Islet of Langerhans (tissue), 1 donor: ENCODE data around the gene TESPA1.
"Not testable (repeated sequence)": the region's sequence is repeated elsewhere in the genome, so short reads cannot be mapped to it uniquely, and the experiment has no call there.

Source experiments
- FAIRE-seq: peaks from one replicate; lab custom pipeline; 2011; peaks lifted over from hg19 to GRCh38; lab: Jason Lieb, UNC

The TESPA1 gene

DNA sequence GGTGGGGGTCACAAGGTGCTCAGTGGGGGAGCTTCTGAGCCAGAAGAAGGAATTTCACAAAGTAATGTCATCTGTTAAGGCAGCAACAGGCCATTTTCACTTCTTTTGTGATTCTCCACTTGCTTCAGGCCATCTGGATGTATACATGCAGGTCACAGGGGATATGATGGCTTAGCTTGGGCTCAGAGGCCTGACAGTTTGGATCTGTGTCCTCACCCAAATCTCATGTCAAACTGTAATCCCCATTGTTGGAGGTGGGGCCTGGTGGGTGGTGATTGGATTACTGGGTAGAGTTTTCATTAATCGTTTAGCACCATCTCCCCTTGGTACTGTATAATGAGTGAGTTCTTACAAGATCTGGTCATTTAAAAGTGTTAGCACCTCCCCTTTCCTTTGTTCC, 36.4 kb downstream of the TESPA1 start:
- FAIRE-seq = no peak

DNA sequence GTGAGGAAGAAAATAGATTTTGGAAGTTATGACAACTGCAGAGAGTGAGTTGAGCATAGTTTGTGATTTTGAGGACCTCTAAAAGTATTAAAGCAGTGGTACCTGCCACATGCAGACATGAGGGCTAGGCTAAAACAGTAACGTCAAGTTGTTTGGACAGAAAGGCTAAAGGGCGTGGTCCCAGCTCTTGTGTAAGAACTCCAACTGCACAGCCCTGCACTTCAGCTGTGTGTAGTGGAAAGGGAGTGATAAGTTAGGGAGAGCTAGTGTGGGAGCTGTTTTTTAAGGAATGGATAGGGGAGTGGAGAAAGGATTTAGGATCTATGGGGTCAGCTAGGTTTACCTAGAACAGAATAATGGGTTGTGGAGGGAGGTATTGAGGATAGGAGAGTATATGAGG, 39.5 kb downstream of the TESPA1 start:
- FAIRE-seq = no peak

DNA sequence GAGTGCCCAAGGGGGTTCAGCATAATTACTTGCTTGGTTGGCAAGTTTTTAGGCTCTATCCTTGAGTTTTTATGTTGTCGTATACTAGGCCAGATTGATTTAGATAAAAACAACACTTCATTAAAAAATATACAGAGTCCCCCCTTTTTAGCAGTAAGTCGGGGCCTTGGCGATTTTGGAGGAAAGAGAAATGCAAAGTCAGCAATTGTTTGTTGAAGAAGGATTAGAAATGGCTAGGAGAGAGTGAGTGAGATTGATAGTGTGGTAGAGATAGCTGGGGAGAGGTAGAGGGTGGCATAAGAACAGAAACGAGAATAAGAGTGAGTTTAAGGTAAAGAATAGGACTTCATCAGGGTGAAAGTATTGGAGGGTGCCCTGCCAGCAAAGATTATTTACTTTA, 41.3 kb downstream of the TESPA1 start:
- not testable (repeated sequence) for FAIRE-seq

DNA sequence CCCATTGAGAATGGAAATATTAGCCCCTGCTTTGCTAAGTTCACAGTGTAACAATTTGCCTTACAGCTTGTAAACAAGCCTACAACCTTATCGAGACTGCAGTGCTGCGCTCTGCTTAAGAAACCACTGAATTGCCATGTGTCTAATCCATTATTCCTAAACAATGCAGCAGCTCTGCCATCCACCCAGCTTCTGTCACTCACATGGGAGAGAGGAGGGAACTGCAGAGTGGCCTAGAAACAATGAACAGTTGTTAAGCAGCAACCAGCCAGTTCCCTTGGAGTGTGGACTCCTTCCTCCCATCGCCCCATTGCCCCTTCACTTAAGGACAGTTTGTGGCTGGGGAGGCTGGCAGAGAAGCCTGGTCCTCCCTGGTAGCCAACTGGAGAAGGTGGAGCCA, 42.9 kb downstream of the TESPA1 start:
- no peak for FAIRE-seq

DNA sequence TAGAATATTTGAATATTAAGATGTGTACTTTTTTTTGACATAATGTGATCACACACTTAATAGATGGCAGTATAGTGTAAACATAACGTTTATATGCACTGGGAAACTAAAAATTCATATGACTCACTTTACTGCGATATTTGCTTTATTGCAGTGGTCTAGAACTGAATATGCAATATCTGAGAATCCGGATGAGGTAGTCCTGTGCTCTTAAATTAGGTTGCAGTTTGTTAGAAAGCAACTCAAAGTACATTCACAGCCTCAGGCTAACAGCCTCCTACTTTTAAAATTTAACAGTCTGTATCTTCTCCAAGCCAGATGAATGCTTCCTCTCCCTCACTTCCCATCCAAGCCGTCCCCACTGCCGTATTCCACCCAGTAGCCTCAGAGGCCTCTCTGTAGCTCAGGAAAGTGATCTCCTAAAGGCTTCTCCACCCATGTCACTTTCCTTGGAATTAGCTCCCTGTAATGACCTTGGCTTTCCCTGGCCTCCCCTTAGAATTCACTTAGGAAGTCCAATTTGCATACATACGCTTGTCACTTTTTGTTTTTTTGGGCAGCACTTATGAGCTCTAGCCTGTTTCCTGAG, 43.7 kb downstream of the TESPA1 start:
- no peak for FAIRE-seq

DNA sequence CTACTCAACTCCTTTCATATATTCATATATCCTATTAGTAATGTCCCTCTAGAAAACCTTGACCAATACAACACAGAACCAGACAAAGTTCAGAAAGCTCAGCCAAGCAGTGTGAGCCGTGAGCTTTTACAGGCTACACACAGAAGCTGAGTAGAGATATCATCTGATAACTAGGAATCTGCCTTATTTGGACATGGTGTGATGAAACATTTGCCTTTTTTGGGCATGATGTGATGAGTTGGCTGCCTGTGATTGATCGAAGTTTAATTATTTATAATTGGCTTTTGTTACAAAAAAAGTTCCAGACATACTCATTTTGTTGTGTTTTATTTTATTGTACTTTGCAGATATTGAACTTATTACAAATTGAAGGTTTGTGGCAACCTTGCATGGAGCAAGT, 46.6 kb downstream of the TESPA1 start:
- FAIRE-seq = no peak

DNA sequence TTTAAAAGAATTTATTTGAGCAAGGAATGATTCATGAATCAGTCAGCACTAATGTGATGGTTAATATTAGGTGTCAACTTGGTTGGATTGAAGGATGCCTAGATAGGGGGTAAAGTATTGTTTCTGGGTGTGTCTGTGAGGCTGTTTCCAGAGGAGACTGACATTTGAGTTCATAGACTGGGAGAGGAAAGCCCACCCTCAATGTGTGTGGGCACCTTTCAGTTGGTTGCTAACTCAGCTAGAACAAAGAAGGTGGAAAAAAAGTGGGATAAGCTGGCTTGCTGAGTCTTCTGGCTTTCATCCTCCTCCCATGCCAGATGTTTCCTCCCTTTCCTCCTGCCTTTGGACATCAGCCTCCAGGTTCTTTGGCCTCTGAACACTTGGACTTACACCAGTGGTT, 47.2 kb downstream of the TESPA1 start:
- no peak for FAIRE-seq

DNA sequence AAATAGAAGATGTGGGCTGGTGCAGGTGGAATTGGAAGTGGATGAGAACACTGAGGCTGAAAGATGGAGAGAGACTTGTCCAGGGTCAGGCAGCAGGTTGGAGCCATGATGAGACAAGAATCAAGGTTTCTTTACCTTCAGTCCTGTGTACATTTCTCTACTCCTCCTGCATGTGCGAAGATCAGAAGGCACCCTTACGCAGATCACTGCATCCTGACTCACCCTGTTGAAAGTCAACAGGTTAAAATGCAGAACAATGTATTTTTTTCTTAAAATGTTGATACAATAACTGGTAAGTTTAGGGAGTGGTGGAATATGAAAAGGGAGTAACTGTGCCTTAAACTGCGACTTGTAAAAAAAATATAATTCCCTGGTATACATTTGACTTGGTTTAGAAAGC, 47.8 kb downstream of the TESPA1 start:
- no peak for FAIRE-seq

DNA sequence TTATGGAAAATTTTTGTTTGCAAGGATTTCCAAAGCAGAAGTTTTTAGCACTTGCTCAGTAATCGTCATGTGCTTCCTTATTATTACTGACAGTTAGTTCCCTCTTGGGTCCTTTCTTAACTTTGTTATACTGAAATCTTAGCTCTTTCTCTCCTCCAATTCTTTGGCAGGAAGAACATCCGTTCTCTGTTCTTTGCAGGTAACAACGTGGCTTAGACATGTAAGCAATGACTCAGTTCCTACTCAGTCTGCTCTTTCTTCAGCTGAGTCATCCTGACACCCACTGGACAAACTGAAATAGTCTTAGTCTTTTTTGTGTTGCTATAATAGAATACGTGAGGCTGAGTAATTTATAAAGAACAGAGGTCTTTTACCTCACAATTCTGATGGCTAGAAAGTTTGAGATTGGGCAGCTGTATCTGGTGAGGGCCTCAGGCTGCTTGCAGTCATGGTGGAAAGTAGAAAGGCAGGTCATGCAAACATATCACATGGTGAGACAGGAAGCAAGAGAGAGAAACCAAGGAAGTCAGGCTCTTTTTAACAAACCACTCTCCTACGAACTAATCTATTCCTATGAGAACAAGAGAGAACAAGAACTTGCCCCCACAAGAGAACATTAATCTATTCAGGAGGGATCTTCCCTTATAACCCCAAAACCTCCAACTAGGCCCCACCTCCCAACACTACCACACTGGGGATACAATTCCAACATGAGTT, 49.2 kb downstream of the TESPA1 start:
- no peak for FAIRE-seq

DNA sequence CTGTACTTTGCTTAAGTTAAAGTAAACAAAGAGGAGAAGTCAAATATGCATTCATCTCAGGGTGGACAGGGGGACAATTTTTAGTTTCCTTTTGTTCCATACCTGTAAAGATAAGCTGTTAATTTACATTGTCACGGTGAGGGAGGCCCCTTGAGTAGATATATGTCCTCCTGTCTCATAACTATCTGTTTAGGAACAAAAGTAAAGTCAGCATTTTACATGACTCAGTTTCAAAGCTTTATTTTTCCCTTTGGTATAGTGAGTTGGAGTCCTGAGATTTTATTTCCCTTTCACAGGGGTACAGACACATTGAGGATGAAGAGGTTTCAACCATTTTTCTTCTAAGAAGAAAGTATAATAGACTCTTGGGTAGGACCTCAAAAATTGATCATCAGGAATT, 50.1 kb downstream of the TESPA1 start:
- FAIRE-seq = no peak

DNA sequence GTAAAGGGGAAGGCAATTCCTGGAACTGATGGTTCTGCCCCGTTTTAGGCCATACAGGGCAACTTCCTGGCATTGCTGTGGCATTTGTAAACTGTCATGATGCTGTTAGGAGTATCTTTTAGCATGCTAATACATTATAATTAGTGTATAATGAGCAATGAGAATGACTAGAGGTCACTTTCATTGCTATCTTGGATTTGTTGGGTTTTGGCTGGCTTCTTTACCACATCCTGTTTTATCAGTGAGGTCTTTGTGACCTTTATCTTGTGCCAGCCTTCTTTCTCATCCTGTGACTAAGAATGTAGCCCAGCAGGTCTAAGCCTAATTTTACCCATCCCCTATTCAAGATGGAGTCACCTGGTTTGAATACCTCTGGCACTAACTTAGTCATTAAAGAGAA, 51.2 kb downstream of the TESPA1 start:
- FAIRE-seq = no peak

DNA sequence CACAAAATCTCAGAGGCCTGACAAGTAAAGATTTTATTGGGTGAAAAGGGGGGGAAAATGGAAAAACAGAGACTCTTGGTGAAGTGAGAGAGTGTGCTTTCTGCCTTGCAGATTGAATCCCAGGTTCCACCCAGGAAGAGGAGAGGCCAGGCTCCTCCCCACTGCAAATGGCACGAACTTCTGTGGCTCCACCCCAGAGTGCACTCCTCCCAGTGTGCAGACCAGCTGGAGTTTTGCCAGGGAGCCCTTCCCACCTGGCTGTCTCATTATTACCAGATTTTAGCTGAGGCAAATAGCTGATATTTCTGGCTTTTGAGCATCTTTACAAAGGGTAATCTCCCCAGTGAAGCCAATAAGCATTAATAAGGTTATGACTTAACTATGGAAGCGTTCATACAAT, 51.9 kb downstream of the TESPA1 start:
- no peak for FAIRE-seq

DNA sequence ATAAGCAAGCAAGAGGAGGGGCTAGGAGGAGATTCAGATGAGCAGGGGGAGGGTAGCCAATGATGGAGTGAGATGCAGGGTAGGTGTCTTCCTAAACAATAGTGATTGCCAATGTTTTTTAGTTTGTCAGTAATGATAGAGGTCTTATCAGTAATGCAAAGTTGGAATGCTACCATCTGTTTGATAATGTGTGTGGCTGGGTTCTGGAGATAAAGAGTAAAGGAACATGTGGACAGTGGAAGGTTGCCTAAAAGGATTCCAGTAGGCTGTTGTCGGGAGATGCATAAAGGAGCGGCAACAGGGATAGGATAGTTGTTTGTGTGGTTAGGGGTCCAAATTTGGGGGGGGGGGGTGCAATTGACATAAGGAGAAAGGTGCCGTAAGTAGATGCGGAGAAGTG, 52.5 kb downstream of the TESPA1 start:
- FAIRE-seq = no peak

DNA sequence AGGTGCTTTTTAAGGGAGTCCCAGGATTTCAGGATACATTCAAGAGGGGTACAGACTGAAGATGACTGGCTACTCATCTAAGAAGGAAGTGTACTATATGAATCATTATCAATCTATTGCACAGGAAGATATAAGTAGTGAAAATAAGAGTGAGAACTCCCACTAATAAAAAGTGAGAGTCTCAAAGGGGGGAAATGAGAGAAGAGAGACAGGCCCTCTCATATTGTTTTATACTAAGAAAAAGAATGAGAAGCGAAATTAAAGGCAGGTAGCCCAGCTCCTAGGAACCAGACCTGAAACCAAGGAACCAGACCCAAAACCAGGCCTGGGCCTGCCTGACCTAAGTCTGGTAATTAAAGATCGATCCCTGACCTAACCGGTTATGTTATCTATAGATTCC, 54.6 kb downstream of the TESPA1 start:
- FAIRE-seq = no peak

DNA sequence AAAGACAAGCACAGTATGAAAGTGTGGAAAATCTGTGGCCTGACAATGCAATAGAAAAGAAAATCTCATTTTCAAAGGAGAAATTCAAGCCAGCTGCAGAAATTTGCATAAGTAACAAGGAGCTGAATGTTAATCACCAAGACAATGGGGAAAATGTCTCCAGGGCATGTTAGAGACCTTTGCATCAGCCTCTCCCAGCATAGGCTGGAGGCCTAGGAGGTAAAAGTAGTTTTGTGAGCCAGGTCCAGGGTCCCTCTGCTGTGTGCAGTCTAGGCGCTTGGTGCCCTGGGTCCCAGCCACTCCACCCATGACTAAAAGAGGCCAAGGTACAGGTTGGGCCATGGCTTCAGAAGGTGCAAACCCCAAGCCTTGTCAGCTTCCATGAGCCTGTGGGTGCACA, 58.3 kb downstream of the TESPA1 start:
- FAIRE-seq = no peak

DNA sequence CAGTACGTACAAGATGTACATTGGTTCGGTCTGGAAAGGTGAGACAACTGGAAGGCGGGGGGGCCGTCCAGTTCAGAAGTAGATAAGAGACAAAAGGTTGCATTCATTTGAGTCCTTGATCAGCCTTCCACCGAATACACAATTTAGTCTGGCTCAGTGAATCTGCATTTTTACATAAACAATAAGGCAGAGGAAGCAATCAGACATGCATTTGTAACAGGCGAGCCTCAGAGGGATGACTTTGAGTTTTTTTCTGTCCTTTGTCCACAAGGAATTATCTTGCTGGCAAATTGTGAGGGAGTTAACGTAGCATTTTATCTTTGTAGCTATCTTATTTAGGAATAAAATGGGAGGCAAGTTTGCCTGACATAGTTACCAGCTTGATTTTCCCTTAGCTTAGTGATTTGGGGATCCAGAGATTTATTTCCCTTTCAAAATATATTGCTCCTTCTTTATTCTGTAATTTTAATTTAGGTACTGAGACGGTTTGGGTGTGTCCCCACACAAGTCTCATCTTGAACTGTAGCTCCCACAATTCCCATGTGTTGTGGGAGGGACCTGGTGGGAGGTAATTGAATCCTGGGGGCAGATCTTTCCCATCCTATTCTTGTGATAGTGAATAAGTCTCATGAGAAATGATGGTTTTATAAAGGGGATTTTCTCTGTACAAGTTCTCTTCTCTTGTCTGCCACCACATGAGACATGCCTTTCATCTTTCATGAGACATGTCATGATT, 59.4 kb downstream of the TESPA1 start:
- FAIRE-seq = no peak

DNA sequence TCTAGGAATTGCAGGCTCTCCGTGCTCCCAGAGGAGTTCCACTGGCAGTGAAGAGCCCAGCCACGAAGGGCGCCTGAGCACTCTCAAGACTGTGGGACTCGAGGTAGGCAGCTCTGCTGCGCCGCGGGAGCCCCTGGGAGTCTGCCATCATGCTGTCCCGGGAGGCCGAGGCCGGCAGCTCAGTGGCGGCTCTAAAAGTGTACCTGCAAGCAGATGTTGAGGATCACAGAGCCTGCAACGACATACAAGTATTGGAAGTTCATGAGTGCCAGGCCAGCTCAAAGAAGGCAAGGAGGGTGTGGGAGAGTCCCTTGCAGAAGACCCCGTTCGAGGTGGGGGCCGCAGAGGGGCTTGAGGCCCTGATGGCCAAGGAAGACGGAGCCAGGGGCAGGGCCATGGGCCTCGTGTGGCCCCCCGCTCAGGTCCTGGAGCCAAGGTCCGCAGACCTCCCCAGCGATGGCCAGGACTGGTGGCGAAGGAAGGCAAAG, 67.5 kb downstream of the TESPA1 start:
- FAIRE-seq = no peak
